ENCODE results near the gene SNAI1. TPM values are rescaled to one million over a fixed set of nuclear protein-coding genes. Genes with fewer than 3 reads are reported as not detected.

Gene SNAI1
- total RNA-seq, 1 donor from 2014 or later: 4.9 TPM

GRCh38 chr20:50013976-50014375, 31.2 kb downstream of the SNAI1 start:
- Mint-ChIP-seq H3K27me3 (ENCODE audit: low read depth) (peaks cover 7% of the 10 kb centered on the region), H3K4me1 (ENCODE audit: low read depth) (peaks cover 11% of the 10 kb centered on the region), H3K27ac (ENCODE audit: unreplicated experiment) (no peak overlapping the region), H3K9me3 (ENCODE audit: low read depth) (no peaks in the 10 kb centered on the region), H3K36me3 (ENCODE audit: low read depth) (no peaks in the 10 kb centered on the region), H3K4me3 (ENCODE audit: unreplicated experiment) (no peak overlapping the region)
- DNase-seq (ENCODE audit: low spot score): no peak
- TF ChIP-seq, protein P1, sequence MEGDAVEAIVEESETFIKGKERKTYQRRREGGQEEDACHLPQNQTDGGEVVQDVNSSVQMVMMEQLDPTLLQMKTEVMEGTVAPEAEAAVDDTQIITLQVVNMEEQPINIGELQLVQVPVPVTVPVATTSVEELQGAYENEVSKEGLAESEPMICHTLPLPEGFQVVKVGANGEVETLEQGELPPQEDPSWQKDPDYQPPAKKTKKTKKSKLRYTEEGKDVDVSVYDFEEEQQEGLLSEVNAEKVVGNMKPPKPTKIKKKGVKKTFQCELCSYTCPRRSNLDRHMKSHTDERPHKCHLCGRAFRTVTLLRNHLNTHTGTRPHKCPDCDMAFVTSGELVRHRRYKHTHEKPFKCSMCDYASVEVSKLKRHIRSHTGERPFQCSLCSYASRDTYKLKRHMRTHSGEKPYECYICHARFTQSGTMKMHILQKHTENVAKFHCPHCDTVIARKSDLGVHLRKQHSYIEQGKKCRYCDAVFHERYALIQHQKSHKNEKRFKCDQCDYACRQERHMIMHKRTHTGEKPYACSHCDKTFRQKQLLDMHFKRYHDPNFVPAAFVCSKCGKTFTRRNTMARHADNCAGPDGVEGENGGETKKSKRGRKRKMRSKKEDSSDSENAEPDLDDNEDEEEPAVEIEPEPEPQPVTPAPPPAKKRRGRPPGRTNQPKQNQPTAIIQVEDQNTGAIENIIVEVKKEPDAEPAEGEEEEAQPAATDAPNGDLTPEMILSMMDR (IDR thresholded peaks at IDR 0.05): no peak

DNA sequence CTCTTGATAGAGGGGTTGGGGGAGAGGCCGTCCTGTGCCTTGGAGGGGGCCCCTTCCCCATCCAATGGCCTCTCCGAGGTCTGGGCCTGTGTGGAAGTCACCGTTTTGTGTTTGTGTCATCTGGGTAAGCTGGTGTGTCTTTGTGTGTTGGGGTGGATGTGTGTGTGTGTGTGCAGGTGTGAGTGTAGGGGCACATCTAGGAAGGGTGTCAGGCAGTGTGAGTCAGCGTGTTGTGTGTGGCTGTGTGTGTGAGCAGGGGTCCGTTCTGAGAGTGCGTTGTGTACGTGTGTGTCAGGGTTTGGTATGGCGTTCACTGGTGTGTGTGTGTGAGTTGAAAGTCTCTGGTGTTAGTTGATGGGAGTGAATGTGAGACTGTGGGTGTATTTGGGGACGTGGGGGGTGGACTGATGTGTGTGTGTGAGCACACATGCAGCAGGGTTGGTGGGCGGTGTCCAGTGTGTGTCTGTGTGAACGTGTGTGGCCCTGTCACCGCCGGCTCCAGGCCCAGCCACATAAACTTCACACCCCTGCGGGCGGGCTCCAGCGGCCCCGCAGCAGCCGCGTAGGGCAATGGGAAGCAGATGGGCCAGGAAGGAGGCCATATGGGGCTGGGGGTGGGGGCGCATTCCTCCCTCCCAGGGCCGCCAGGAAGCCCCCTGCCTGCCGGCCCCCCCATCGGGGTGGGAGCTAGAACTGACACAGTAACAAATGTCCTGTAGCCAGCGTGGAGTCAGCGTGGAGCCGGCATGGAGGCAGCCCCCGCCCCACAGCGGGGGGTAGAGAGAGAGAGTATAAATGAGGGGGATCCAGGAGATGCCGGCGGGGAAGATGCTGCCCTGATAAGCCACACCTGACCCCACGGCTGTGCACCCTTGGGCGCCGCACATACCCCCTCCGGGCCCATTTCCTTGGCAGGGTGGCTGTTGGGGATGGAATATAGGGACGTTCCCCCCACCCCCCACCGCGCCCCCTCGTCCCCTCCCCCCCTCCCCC, 32.1 kb downstream of the SNAI1 start:
- Mint-ChIP-seq H3K4me1 (ENCODE audit: low read depth) (peaks cover 15% of the 10 kb centered on the region), H3K9me3 (ENCODE audit: low read depth) (no peaks in the 10 kb centered on the region), H3K4me3 (ENCODE audit: unreplicated experiment) (no peak overlapping the region), H3K27me3 (ENCODE audit: low read depth) (peaks cover 7% of the 10 kb centered on the region), H3K36me3 (ENCODE audit: low read depth) (no peaks in the 10 kb centered on the region), H3K27ac (ENCODE audit: unreplicated experiment) (no peak overlapping the region)
- no peak for DNase-seq (ENCODE audit: low spot score)
- TF ChIP-seq, protein P1 (IDR thresholded peaks at IDR 0.05): no peak

- Mint-ChIP-seq H3K27ac (ENCODE audit: unreplicated experiment) (no peak overlapping the region), H3K27me3 (ENCODE audit: low read depth) (peaks cover 3% of the 10 kb centered on the region), H3K9me3 (ENCODE audit: low read depth) (no peaks in the 10 kb centered on the region), H3K4me1 (ENCODE audit: low read depth) (peaks cover 20% of the 10 kb centered on the region), H3K4me3 (ENCODE audit: unreplicated experiment) (no peak overlapping the region), H3K36me3 (ENCODE audit: low read depth) (no peaks in the 10 kb centered on the region)
- no peak for DNase-seq (ENCODE audit: low spot score)
- TF ChIP-seq, protein P1 (IDR thresholded peaks at IDR 0.05): no peak
Measured at GRCh38 chr20:50015636-50015992, 32.8 kb downstream of the SNAI1 start.

DNA sequence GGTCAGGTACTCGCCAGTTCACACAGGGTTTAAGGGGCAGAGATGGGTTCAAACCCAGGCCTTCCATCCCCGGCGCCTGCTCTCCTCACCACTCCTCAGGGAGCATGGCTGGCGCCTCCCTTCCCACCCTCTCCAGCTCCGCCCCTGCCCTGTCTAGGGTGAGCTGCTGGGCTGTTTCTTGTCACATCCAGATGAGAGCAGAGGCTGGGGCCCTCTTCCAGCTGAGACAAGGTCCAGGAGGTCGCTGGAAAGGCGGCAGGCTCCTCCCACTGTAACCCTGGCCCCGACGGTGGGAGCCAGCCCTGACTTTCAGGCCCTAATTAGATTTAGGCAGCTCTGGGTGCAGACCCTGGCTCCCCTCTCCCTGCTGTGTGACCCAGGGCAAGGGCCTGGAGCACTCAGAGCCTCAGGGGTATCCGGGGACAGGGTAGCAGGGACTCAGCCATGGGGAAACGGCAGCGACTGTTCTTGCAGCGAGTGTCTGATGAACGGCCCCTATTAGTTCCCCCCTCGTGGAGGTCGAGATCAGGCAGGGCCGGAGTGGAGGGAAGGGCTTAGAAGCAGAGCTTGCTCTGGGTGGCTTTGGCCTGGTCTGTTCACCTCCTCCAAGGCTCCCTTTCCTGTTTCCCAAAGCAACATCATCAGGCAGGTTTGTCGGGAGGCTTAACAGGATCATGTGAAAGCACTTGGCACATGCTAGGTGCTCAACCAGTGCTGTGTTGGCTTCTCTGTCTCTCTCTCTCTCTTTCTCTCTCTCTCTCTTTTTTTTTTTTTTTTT, 33.4 kb downstream of the SNAI1 start:
- Mint-ChIP-seq H3K9me3 (ENCODE audit: low read depth) (no peaks in the 10 kb centered on the region), H3K4me1 (ENCODE audit: low read depth) (peaks cover 20% of the 10 kb centered on the region), H3K36me3 (ENCODE audit: low read depth) (no peaks in the 10 kb centered on the region), H3K27ac (ENCODE audit: unreplicated experiment) (no peak overlapping the region), H3K4me3 (ENCODE audit: unreplicated experiment) (no peak overlapping the region), H3K27me3 (ENCODE audit: low read depth) (no peaks in the 10 kb centered on the region)
- TF ChIP-seq, protein P1 (IDR thresholded peaks at IDR 0.05): no peak
- DNase-seq (ENCODE audit: low spot score): no peak

- H3K4me1 Mint-ChIP-seq (ENCODE audit: low read depth): peaks cover 20% of the 10 kb centered on the region
- TF ChIP-seq, protein P1 (IDR thresholded peaks at IDR 0.05): no peak
- H3K27me3 Mint-ChIP-seq (ENCODE audit: low read depth): no peaks in the 10 kb centered on the region
- no peaks in the 10 kb centered on the region for H3K36me3 Mint-ChIP-seq (ENCODE audit: low read depth)
- no peak for DNase-seq (ENCODE audit: low spot score)
- no peak overlapping the region for H3K27ac Mint-ChIP-seq (ENCODE audit: unreplicated experiment)
- H3K4me3 Mint-ChIP-seq (ENCODE audit: unreplicated experiment): no peak overlapping the region
- H3K9me3 Mint-ChIP-seq (ENCODE audit: low read depth): no peaks in the 10 kb centered on the region
Measured at GRCh38 chr20:50017160-50017559, 34.4 kb downstream of the SNAI1 start.

Data from chondrocyte (in vitro differentiated cells).